H9 (cell line): ENCODE results near the gene SAMM50. TPM values are rescaled to one million over a fixed set of nuclear protein-coding genes. Genes with fewer than 3 reads are reported as not detected.
A peak's percentile ranks its signal among the peaks of the same experiment; 100 is the strongest.

Experiments used
- DNase-seq: peaks from one replicate; pipeline ENCODE4 v3.0.0-alpha.2; 2017
- H2AFZ ChIP-seq: one replicate; pipeline ENCODE4 v1.6.1; 2013; ENCODE audit warnings: mild to moderate bottlenecking, low read length, control low read depth, moderate library complexity
- H2AK5ac ChIP-seq: 2 replicates; pipeline ENCODE4 v1.6.1; 2013; ENCODE audit warnings: low read length, control low read depth, mixed read lengths; ENCODE audit not compliant: insufficient read length
- H2BK120ac ChIP-seq: one replicate; pipeline ENCODE4 v1.6.1; 2013; ENCODE audit warnings: low read depth, mild to moderate bottlenecking, low read length, control low read depth, inconsistent platforms; ENCODE audit not compliant: poor library complexity, severe bottlenecking
- H2BK12ac ChIP-seq: 2 replicates; pipeline ENCODE4 v1.6.1; 2013; ENCODE audit warnings: low read length, control low read depth, mixed read lengths, low read depth; ENCODE audit not compliant: insufficient read length
- H2BK15ac ChIP-seq: 2 replicates; pipeline ENCODE4 v1.6.1; 2013; ENCODE audit warnings: low read depth, low read length, control low read depth
- H2BK20ac ChIP-seq: one replicate; pipeline ENCODE4 v1.6.1; 2013; ENCODE audit warnings: low read depth, mild to moderate bottlenecking, low read length, control low read depth, inconsistent platforms; ENCODE audit not compliant: poor library complexity, severe bottlenecking
- H2BK5ac ChIP-seq: 2 replicates; pipeline ENCODE4 v1.6.1; 2013; ENCODE audit warnings: low read length, control low read depth, mixed read lengths; ENCODE audit not compliant: insufficient read length
- H3K14ac ChIP-seq: 2 replicates; pipeline ENCODE4 v1.6.1; 2013; ENCODE audit warnings: low read length, control low read depth; ENCODE audit not compliant: insufficient read depth
- H3K18ac ChIP-seq: 2 replicates; pipeline ENCODE4 v1.6.1; 2013; ENCODE audit warnings: low read depth, mild to moderate bottlenecking, mixed read lengths, low read length, control low read depth; ENCODE audit not compliant: insufficient read length
- H3K23ac ChIP-seq: 2 replicates; pipeline ENCODE4 v1.6.1; 2013; ENCODE audit warnings: low read length, control low read depth, mixed read lengths, low read depth; ENCODE audit not compliant: insufficient read length
- H3K23me2 ChIP-seq: 2 replicates; pipeline ENCODE4 v1.6.1; 2013; ENCODE audit warnings: low read depth, mild to moderate bottlenecking, mixed read lengths, low read length, control low read depth; ENCODE audit not compliant: insufficient read length, poor library complexity, severe bottlenecking
- H3K27ac ChIP-seq: 2 replicates; pipeline ENCODE4 v1.5.1; 2013; ENCODE audit warnings: low read length, control low read depth, mixed read lengths, low read depth; ENCODE audit not compliant: insufficient read length
- H3K27me3 ChIP-seq: 2 replicates; pipeline ENCODE4 v1.6.1; 2013; ENCODE audit warnings: low read length, control low read depth, inconsistent platforms; ENCODE audit not compliant: insufficient read depth
- H3K4ac ChIP-seq: 2 replicates; pipeline ENCODE4 v1.6.1; 2013; ENCODE audit warnings: low read depth, mild to moderate bottlenecking, control low read depth, inconsistent platforms, low read length, moderate library complexity
- H3K4me1 ChIP-seq: 2 replicates; pipeline ENCODE4 v1.6.1; 2013; ENCODE audit warnings: low read length, control low read depth, inconsistent platforms; ENCODE audit not compliant: insufficient read depth
- H3K4me2 ChIP-seq: 2 replicates; pipeline ENCODE4 v1.6.1; 2013; ENCODE audit warnings: low read length, control low read depth, mixed read lengths; ENCODE audit not compliant: insufficient read length, insufficient read depth
- H3K56ac ChIP-seq: 2 replicates; pipeline ENCODE4 v1.6.1; 2013; ENCODE audit warnings: low read depth, mild to moderate bottlenecking, mixed read lengths, low read length, control low read depth; ENCODE audit not compliant: insufficient read length
- H3K79me1 ChIP-seq: 2 replicates; pipeline ENCODE4 v1.6.1; 2013; ENCODE audit warnings: low read depth, mild to moderate bottlenecking, moderate library complexity, low read length, control low read depth, inconsistent platforms; ENCODE audit not compliant: insufficient read depth, poor library complexity, severe bottlenecking
- H3K79me2 ChIP-seq: 2 replicates; pipeline ENCODE4 v1.6.1; 2013; ENCODE audit warnings: low read length, control low read depth, inconsistent platforms; ENCODE audit not compliant: insufficient read depth
- H3K9ac ChIP-seq: 2 replicates; pipeline ENCODE4 v1.6.1; 2013; ENCODE audit warnings: low read length, control low read depth, mixed read lengths; ENCODE audit not compliant: insufficient read length; ENCODE audit errors: extremely low read depth
- H3K9me3 ChIP-seq: one replicate; pipeline ENCODE4 v1.6.1; 2013; ENCODE audit warnings: low read depth, low read length, inconsistent platforms; ENCODE audit not compliant: control insufficient read depth
- H3T11ph ChIP-seq: one replicate; pipeline ENCODE4 v1.6.1; 2013; ENCODE audit warnings: mild to moderate bottlenecking, low read length, control low read depth, inconsistent platforms
- H4K20me1 ChIP-seq: one replicate; pipeline ENCODE4 v1.6.1; 2013; ENCODE audit not compliant: control insufficient read depth, insufficient read length, insufficient read depth
- H4K5ac ChIP-seq: 2 replicates; pipeline ENCODE4 v1.6.1; 2013; ENCODE audit warnings: low read depth, mild to moderate bottlenecking, mixed read lengths, low read length, control low read depth; ENCODE audit not compliant: insufficient read length
- H4K8ac ChIP-seq: replicated peaks from 2 replicates; pipeline ENCODE4 v1.6.1; 2013; ENCODE audit warnings: low read length, control low read depth, mixed read lengths, low read depth; ENCODE audit not compliant: insufficient read length
- H4K91ac ChIP-seq: 2 replicates; pipeline ENCODE4 v1.6.1; 2013; ENCODE audit warnings: low read depth, mild to moderate bottlenecking, moderate library complexity, mixed read lengths, low read length, control low read depth; ENCODE audit not compliant: insufficient read length
- H3K27ac Mint-ChIP-seq, 3 experiments: 2 replicates in 2 of 3; 3 replicates in 1 of 3; pipeline ENCODE4 v1.8.0; 2020 to 2021; ENCODE audit warnings: mixed read lengths in 3 of 3, mild to moderate bottlenecking in 1 of 3, moderate library complexity in 1 of 3
- H3K27me3 Mint-ChIP-seq: 2 replicates; pipeline ENCODE4 v1.8.0; 2021; ENCODE audit warnings: low read depth, mild to moderate bottlenecking, moderate library complexity, mixed read lengths
- H3K36me3 Mint-ChIP-seq, 3 experiments: 2 replicates in 2 of 3; 3 replicates in 1 of 3; pipeline ENCODE4 v1.8.0; 2020 to 2021; ENCODE audit warnings: low read depth in 3 of 3, mixed read lengths in 3 of 3; ENCODE audit not compliant: insufficient read depth in 1 of 3
- H3K4me1 Mint-ChIP-seq, 2 experiments: 2 replicates each; pipeline ENCODE4 v1.8.0; 2020; ENCODE audit warnings: mixed read lengths in 2 of 2
- H3K4me3 Mint-ChIP-seq, 2 experiments: 2 replicates in 1 of 2; 3 replicates in 1 of 2; pipeline ENCODE4 v1.8.0; 2020 to 2021; ENCODE audit warnings: mild to moderate bottlenecking in 2 of 2, mixed read lengths in 2 of 2, moderate library complexity in 1 of 2
- H3K9me3 Mint-ChIP-seq, 2 experiments: 2 replicates in 1 of 2; 3 replicates in 1 of 2; pipeline ENCODE4 v1.8.0; 2020; ENCODE audit warnings: mild to moderate bottlenecking in 2 of 2, mixed read lengths in 2 of 2, moderate library complexity in 1 of 2
- WGBS: extraction: QIAGEN DNeasy Blood & Tissue Kit; methylation state at CpG from one replicate; pipeline ENCODE4 v1.1.7; 2013; ENCODE audit warnings: missing lambda C conversion rate, low lambda C conversion rate, mixed read lengths; ENCODE audit not compliant: insufficient read length; ENCODE audit errors: extremely low coverage; 5-methylcytosine and 5-hydroxymethylcytosine counted together
- total RNA-seq: library from RNA; stranded (reverse); gene quantifications from 2 replicates; pipeline ENCODE4 v1.2.1, GENCODE V29; 2021
- TF ChIP-seq, protein P1 (sequence below): fragments of 200-600 bp; sonication (generic); conservative IDR thresholded peaks from 3 replicates; pipeline ENCODE4 v1.8.0; 2021; ENCODE audit warnings: antibody characterized with exemption, mild to moderate bottlenecking

SAMM50 gene
- total RNA-seq, 1 experiment from 2014 or later: 57.2 TPM

DNA sequence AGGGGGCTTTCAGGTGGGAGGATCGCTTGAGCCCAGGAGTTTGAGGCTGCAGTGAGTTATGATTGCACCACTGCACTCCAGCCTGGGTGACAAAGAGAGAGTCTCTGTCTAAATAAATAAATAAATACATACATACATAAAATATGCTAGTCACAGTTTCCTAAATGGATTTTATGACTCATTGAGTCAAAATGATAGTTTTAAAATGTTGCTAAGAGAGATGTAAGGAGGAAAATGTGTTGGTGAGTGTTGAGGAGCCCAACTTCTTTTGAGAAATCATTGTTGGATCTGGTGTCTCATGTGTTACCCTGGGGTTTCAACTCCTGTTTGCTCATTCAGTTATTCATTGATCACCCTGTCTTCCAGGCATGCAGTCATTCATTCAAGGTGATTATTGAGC, 89.9 kb downstream of the SAMM50 start:
- WGBS: no CpG with 5 or more reads among the region's 1 CpG
- Histone ChIP-seq H3K56ac (no peak overlapping the region), H4K5ac (no peak overlapping the region), H2BK20ac (no peak overlapping the region), H3K79me2 (no peaks in the 10 kb centered on the region), H3K9me3 (no peaks in the 10 kb centered on the region), H3K27me3 (no peaks in the 10 kb centered on the region), H2AFZ (no peak overlapping the region), H3K14ac (no peak overlapping the region), H3K23ac (no peak overlapping the region), H3K4me2 (no peak overlapping the region), H3K4me1 (no peaks in the 10 kb centered on the region), H4K91ac (no peak overlapping the region), H3K9ac (no peak overlapping the region), H3K4ac (no peak overlapping the region), H2BK12ac (no peak overlapping the region), H2BK5ac (no peak overlapping the region), H3K18ac (peak overlapping the region; percentile 21), H3K79me1 (no peaks in the 10 kb centered on the region), H4K8ac (no peak overlapping the region), H2AK5ac (no peak overlapping the region), H3T11ph (no peak overlapping the region), H3K23me2 (no peaks in the 10 kb centered on the region), H2BK120ac (no peak overlapping the region), H3K27ac (no peak overlapping the region), H4K20me1 (no peaks in the 10 kb centered on the region), H2BK15ac (no peak overlapping the region)
- no peak overlapping the region for H3K4me3 Mint-ChIP-seq
- H3K36me3 Mint-ChIP-seq: peaks cover 2 to 3% (median 2%) of the 10 kb centered on the region in 3 experiments; a peak in 6 of 7 replicates
- TF ChIP-seq, protein P1, sequence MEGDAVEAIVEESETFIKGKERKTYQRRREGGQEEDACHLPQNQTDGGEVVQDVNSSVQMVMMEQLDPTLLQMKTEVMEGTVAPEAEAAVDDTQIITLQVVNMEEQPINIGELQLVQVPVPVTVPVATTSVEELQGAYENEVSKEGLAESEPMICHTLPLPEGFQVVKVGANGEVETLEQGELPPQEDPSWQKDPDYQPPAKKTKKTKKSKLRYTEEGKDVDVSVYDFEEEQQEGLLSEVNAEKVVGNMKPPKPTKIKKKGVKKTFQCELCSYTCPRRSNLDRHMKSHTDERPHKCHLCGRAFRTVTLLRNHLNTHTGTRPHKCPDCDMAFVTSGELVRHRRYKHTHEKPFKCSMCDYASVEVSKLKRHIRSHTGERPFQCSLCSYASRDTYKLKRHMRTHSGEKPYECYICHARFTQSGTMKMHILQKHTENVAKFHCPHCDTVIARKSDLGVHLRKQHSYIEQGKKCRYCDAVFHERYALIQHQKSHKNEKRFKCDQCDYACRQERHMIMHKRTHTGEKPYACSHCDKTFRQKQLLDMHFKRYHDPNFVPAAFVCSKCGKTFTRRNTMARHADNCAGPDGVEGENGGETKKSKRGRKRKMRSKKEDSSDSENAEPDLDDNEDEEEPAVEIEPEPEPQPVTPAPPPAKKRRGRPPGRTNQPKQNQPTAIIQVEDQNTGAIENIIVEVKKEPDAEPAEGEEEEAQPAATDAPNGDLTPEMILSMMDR: no peak
- H3K4me1 Mint-ChIP-seq: peaks cover 12 to 18% of the 10 kb centered on the region in 2 experiments
- peaks cover 2 to 3% of the 10 kb centered on the region in 2 experiments for H3K9me3 Mint-ChIP-seq
- H3K27me3 Mint-ChIP-seq: no peaks in the 10 kb centered on the region
- no peak for DNase-seq
- no peak overlapping the region for H3K27ac Mint-ChIP-seq

Other genes with a start within 250 kb of the SAMM50 start
- gene EFCAB6, start 143.1 kb upstream of the SAMM50 start, total RNA-seq: 0.20 and 0.31 TPM in 2 replicates
- gene SULT4A1, start 92.9 kb upstream of the SAMM50 start, total RNA-seq: 15.0 and 16.2 TPM in 2 replicates
- 5.2 and 5.5 TPM in 2 replicates for gene PNPLA5, start 63.4 kb upstream of the SAMM50 start, total RNA-seq
- 16.5 and 17.5 TPM in 2 replicates for gene PNPLA3, start 31.6 kb upstream of the SAMM50 start, total RNA-seq
- 15.6 and 17.2 TPM in 2 replicates for gene PARVB, start 68.9 kb downstream of the SAMM50 start, total RNA-seq
- 1.3 and 1.6 TPM in 2 replicates for gene PARVG, start 225.5 kb downstream of the SAMM50 start, total RNA-seq